NCI-H1694 (cell line): ENCODE results near the gene GRAMD2A.
A peak's percentile ranks its signal among the peaks of the same experiment; 100 is the strongest.

ENCODE experiments used
- DNase-seq: peaks from one replicate; lab custom pipeline; 2025; lab: John Stamatoyannopoulos, UW

GRAMD2A gene

DNA sequence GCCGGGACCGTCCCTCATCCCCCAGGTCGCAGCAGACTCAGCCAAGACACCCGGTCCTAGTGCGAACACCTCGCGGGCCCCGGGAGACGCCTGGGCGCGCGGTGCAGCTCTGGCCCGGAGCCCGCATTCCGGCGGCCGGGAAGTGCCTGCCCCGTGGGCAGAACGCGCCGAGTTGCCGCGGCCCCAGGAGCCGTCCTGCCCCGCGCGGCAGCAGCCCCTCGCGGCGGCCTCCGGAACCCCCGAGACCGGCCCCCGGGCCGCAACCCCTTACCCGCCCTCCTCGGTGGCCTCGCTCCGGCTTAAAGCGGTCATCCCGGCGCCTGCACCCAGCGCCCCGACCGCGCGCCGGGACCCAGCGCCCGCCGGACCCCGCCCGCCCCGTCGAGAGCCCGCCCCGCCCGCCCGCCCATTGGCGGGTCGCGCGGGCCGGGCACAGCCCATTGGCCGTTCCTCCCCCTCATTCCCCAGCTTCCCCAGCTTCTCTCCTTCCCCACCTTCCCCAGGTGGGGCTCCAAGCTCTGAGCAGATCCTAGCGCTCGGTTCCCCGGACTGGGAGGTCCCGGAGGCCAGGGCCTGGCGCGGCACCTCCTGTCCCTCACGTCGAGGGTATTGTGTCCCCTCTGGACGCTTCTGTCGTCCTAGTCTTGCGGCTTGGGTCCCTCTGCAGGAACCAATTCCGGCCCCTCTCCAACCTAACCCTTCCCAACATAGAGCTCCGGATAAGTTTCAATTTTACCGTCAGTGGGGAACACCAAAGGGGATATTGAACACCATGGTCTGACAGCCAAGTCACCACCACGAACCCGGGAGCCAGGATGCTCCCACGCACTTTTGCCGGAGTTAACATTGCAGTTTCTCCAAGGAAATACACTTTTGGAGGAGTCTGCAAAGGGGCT is at the start of gene GRAMD2A:
TSS of gene GRAMD2A (minus strand) at position 328 of the 896 bp plus-strand sequence.
- DNase-seq: peak; percentile 5

DNA sequence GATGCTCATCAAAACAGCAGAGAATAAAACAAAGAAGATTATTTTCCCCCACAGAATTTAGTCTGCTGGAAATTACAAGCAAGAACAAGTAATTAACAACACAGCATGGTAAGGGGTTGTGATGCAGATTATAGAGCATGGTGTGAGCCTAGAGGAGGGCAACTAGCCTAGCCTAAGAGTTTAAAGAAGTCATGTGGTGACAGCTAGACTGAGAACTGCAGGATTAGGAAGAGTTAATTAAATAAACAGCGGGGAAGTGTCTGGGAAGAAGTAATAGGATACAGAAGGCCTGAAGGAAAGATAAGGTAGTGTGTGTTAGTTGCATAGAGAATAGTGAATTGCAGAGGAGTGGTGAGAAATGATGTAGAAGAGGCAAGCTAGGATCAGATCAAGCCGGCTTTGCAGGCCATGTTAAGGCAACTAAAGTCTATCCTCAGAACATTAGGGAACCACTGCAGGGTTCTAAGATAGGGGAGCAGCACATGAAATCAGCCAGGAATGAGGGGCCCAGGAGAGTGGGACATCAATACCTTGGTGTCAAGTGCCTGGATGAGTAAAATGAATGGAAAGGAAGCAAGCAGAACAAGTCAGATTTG is 45.3 kb upstream of the GRAMD2A start:
- DNase-seq: no peak

DNA sequence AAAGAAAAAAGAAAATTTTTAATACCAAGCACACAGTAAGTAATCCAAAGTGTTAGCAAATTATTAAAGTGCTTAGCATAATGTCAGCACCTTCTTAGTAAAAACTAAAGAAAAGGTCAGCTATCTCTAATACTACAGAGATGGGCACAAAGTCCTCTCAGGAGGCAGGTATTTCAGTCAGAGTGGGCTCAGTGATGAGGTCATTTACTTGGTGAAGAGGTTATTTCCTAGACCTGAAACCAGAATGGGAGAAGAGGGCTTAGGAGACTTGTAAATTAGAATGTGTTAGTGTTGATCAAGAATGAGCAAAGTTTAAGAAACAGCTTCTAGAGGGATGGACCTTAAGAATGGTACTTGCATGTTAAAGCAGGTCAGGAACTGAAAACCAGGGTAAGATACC is 42.1 kb upstream of the GRAMD2A start:
- DNase-seq: no peak

DNA sequence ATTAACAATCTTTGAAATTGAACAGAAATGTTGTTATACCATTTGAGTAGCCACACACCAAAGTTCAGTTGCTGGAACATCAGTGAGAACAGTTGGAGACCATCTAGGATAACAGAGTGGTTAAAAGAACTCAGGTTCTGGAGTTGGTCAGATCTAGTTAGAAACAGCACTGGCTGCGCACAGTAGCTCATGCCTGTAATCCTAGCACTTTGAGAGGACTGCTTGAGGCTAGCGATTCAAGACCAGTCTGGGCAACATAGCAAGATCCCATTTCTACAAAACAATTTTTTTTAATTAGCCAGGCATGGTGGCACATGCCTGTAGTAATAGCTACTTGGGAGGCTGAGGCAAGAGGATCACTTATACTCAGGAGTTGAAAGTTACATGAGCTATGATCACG is 41.0 kb upstream of the GRAMD2A start:
- DNase-seq: no peak

DNA sequence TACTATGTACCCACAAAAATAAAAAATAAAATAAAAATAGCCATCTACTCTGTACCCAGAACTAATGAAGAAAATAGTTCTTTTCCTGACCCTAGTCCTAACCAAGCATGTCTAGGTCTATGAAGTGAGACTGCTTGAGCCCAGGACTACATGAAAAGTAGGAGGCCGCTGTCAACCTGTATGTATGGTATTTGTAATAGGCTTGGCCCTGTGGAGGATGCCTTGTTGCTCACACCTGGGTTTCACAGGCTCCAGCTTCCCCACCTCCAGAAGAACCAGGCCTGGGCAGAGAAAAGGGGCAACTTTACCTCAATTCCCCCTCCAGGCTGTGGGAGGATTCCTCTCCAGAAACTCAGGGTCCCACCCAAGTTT is 40.3 kb upstream of the GRAMD2A start:
- DNase-seq: no peak

DNA sequence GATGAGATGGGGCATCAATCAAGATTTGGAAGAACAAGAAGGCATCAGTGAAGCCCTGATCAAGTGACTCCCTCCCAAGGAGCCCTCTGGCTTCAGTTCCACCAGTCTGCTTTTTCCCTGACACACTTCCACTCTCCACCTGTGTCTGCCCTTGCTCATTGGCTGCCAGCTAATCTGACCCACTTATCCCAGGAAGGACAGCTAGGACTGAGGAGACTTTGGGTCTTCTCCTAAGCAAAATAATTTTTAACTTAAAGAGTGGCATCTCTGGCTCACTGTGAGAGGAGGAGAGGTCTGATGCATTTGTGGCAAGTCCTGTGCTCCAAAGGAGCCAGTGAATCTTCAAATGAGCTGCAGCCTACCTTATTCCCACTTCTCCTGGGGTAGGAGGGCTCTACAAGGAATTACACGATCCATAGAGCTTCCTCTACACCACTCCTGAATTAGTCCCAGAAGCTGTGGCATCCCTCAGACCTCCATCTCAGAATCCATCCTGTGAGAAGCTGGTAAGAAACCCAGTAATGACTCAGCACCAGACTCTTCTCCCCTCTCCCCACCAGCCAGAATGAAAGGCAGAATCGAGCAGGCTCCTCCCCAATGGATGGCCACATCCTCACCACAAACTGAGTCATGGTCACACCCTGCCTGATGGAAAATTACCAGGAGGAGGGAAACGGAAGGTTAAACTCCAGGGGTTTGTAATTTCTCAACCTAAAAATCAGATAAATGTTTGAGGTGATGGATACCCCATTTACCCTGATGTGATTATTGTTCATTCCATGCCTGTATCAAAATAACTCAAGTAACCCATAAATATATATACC is 39.7 kb upstream of the GRAMD2A start:
- no peak for DNase-seq

DNA sequence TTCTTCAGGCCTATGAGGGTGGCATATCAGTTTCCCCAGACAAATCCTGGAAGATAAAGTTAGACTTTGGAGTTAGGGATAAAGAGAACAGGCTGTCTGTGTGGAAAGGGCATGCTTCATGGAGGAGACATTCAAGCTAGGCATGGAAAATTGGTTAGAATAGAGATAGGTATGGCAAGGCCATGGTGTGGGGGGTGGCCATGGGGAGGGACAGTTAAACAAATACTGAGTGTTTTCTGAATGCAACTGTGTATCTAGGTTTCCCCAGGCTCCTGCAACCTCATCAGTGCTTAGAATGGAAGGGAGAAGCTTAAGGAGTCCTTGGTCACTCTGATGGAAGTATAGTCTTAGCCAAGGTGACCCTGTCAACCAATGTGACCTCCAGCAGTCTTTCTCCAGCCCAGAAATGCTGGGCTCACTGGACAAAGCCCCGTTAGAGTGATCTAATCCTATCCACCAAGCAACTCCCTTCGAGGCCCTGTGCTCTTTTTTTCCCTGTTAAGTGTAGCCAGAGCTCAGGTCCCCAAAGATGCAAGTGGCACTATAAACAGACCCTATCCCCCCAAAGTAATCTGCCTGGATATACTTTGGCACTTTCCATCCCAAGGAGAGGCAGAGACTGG is 38.9 kb upstream of the GRAMD2A start:
- no peak for DNase-seq

DNA sequence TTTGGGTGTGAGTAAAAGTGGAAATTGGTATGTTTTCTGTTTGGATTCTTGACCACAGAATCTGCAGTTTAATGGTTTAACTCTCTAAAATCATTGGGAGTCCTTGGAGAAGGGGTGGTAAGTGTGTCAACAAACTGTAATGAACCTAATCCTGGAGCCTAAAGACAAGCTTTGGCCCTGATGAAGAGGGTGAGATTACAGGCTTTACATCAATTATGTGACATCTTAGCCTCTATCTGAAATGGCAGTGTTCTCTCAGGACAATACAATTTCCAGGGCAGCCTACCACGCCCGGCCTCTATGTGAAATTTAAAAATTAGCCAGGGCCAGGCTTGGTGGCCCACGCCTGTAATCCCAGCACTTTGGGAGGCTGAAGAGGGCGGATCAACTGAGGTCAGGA is 37.7 kb upstream of the GRAMD2A start:
- DNase-seq: no peak

DNA sequence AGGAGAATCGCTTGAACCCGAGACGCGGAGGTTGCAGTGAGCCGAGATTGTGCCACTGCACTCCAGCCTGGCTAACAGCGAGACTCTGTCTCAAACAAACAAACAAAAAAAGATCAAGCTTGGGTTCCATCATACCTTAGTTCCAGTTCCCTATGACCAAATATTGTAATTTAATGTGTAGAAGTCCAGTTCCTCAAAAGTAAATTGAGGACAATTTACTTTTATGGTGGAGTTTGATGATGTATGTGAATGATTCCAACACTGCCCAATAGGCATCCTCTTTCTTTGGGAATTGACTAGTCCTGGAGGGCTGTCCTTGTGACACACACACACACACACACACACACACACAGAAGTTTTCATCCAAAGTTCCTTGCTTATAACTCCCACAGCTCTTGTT is 36.2 kb upstream of the GRAMD2A start:
- DNase-seq: no peak

DNA sequence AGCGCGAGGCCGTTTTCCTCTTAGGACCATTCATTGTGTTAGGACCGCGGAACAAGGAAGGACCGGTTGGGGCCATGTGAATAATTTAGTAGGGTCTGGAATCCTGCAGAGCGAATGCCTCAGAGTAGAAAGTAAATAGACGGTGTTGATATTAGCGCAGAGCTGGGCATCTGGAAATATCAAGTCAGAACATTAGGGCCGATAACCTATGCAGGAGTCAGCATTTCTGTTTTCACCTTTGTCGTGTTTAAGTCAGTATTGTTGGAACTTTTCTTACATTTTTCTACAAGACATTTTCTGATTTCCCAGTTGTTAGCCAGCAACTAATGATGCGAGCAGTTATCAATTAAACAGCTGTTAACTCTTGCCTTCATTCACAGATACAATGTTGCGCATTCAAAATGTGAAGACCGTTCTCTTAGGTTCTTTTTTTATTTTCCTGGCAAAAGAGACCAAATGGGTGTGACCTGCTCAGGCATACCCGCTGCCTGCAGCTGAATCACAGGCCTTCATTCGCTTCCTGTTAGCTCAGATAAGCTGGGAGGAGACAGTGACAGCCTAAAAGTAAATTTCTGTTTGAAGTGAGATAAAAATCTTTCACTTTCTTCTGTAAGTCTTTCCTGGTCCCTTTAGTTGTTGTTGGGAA is 34.4 kb upstream of the GRAMD2A start:
- DNase-seq: peak; percentile 50

DNA sequence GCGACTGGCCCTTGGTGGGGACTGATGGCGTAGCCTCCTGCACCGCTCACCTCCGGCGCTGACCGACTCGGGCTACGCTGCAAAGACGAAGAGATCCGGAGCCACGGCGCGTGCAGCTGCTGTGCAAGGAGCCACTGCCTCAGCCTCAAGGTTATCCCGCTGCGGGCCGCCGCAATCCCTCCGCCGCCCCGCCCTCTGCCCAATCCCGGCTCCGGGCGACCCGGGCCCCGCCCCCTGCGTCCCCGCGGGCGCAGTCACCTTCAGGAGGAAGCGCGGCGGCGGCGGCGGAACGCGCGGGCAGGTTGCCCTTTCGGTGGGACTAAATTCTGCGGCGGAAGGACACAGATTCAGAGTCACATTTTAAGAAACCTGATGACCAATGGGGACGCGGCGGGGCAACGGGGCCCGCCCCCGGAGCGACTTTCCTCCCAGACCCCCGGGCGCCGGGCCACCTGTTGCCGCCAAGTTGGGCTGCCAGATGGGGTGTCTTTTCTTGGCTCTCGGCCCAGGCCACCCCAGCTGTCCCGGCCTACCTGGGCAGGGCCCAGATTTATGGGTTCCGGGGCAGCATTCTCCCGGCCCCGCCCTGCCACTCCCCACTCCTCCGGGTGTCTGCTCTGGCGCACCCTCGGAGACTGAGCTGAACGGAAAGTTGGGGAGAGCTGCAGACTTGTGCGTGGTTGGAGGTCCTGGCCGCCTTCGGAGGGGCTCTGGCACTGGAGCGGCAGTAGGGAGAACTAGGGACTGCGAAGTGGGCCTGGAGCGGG is 33.7 kb upstream of the GRAMD2A start, which contains the start of gene PKM:
TSS of gene PKM (minus strand) at position 125 of the 767 bp plus-strand sequence. CDS start 12,093 bp downstream, outside the sequence.
- peak; percentile 84 for DNase-seq

DNA sequence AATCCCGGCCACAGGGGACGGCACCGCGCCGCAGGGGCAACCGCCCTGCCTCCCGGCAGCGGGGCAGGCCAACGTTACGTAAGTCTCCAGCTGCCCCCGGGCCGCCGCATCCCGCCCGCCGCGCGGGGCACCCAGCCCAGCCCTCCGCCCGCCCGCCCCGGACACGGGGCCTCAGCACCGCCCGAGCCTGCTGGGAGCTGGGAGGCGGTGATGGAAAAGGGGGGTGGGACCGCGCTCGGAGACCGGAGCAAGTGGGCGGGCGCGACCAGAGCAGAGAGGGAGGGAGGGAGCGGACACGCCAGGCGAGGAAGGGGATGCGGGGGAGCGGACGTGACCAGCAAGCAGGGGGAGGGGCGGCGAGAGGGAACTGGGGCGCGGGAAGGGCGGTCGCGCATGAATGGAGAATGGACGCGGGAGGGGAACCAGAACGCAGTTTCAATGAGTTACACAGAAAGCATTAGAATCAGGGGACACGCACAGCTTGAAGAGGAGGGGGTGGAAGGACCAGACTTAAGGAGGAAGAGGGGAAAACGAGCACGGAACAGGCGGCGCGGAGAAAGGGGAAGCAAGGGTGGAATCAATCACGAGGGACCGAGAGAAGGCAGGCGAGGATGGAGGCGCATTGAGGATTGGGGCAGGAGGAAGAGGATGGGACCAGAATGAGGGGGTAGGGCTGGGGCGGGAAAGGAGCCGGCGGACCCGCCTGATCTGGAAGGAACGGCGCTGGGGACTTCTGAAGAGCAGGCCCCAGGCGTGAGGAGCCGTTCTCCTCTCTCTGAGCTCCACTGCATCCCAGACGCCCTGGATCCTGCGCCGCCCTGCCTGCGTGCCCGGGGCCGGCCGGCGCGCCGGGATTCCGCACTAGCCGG is 32.8 kb upstream of the GRAMD2A start:
- DNase-seq: peak; percentile 52

DNA sequence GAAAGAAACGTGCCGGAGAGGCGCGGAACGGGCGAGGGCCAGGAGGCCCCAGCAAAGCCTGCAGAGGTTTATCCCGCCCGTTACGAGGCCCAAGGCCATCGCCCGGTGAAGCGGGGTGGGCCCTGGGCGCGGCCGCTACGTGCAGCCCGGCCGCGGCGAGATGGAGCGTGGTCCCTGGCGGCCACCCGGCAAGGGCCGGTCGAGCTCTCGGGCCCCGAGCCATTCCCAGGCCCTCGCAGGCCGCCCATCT is 32.3 kb upstream of the GRAMD2A start:
- no peak for DNase-seq

DNA sequence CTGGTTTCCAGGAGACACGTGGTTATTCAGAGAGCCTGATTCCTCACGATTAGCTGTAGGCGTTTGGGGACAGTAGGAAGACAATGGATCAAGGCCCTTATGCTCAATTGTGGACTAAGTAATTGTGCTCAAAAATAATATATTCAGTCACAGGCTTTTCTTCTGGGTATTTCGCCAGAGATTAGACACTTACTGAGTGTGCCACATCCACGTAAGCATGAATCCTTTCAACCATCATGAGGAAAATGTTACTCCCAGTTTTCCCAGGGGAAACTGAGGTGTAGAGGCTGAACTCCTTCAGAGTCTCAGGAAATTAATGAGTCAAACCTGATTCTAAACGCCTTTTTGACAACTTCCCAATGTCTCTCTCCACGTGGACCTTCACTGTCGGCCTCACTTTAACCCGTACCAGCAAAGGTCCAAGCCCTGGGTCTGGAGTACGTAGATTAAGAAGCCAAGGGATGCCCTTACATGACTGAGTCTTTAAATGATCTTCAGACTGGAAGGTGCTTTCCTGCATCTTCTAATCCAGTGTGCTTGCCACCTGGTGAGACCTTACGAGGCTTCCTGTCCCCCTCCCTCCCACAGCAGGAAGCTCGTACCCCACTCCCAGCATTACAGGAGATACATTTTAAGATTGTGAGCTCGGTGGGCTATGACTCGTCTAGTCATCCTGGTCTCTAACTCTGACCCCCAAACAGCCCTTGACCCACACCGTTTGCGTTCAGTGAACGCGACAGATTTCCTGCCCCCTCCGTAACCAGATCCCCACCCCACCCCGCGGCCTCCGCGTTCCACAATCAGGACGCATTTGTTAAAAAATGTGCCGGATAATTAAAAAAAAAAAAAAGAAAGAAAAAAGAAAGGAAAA is 31.7 kb upstream of the GRAMD2A start:
- DNase-seq: no peak

DNA sequence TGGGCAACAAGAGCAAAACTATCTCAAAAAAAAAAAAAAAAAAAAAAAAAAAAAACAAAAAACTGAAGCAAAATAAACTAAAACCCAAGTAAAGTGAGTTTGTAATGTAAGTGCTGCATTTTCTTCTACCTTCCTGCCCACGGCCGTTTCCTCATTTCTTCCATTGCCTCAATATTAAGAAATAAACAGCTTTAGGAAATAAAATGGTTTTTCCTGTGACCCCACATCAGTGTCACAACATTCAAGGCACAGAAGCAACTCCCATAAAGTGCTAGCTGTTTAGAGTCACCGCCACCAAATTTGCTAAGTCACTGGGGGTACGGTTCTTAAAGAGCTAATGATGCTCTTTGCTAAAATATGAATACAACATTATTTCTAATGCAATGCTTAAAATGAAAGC is 30.1 kb upstream of the GRAMD2A start:
- no peak for DNase-seq

DNA sequence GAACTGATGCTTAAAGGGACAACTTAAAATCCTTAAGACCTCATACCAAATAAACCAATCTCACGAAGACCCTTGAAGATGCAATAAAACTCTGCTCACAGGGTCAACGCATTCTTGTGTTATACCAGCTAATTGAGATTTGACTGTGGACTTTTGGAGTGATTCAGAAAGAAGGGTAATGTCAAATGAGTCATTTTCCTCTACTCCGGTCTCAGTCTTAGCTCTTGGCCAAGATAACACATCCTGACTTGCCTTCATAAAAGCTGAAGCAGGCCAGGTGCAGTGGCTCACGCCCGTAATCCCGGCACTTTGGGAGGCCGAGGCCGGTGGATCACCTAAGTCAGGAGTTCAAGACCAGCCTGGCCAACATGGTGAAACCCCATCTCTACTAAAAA is 29.6 kb upstream of the GRAMD2A start:
- DNase-seq: no peak

DNA sequence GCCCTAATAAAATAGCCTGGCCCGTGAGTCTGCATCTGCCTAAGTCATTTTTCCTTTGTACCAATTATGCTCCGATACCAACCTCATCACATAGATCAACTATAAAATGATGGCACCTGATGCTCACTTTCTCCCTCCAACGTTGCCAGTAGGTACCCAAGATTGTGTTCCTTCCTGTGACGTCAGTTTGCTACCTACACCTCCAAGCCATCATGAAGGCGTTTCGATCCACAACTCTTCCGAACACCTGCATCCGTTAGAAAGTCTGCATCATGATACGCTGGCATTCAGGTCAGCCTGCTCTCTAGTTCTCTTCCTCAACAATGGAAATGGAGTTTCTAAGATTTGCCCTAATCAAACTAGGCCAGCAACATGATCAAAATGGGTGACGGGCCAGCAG is 25.7 kb upstream of the GRAMD2A start:
- DNase-seq: no peak

DNA sequence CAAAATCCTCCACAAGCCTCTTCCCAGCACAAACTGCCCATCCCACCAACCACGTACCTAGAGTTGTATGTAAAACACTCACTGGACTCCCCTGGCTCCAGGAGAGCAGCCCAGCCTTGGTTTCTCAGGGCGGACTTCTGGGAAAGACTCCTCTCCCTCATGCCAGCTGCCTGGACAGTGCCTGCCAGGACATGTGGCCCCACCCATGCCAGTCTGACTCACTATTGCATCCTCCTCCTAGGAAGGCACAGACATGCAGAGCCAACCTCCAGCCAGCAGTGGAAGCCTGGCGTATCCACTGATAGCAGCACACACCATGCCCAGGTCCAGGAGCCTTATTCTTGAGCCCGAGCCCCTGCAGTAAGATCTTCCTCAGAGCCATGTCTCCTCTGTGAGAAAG is 24.8 kb upstream of the GRAMD2A start:
- no peak for DNase-seq

DNA sequence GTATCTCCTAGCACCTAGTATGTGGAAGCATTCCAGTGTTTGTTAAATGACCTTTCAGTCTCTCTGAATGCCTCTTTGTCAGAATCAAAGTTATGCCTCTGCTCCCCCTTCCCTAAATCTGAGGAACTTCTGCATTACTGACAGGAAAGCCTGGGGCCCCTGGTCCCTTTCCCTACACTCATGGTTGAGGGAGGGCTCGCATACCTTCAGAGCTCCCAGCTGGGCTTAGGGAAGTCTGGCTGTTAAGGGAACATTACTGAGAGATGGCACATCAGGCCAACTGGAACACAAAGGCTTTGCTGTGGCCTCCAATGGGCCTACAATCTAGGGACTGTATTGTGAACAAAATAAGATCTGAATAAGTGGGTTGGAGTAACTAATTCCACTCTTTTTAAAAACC is 23.1 kb upstream of the GRAMD2A start:
- DNase-seq: no peak
